Activated CD8-positive, alpha-beta memory T cell treated with anti-CD3 and anti-CD28 coated beads for 24 hours (primary cell): Measurements from ENCODE around the gene ATRX.
"Not testable (repeated sequence)": the region's sequence is repeated elsewhere in the genome, so short reads cannot be mapped to it uniquely, and the experiment has no call there.

ENCODE experiments used
- DNase-seq: peaks from one replicate; pipeline ENCODE4 v3.0.0-alpha.2; 2020

ATRX gene, protein sequence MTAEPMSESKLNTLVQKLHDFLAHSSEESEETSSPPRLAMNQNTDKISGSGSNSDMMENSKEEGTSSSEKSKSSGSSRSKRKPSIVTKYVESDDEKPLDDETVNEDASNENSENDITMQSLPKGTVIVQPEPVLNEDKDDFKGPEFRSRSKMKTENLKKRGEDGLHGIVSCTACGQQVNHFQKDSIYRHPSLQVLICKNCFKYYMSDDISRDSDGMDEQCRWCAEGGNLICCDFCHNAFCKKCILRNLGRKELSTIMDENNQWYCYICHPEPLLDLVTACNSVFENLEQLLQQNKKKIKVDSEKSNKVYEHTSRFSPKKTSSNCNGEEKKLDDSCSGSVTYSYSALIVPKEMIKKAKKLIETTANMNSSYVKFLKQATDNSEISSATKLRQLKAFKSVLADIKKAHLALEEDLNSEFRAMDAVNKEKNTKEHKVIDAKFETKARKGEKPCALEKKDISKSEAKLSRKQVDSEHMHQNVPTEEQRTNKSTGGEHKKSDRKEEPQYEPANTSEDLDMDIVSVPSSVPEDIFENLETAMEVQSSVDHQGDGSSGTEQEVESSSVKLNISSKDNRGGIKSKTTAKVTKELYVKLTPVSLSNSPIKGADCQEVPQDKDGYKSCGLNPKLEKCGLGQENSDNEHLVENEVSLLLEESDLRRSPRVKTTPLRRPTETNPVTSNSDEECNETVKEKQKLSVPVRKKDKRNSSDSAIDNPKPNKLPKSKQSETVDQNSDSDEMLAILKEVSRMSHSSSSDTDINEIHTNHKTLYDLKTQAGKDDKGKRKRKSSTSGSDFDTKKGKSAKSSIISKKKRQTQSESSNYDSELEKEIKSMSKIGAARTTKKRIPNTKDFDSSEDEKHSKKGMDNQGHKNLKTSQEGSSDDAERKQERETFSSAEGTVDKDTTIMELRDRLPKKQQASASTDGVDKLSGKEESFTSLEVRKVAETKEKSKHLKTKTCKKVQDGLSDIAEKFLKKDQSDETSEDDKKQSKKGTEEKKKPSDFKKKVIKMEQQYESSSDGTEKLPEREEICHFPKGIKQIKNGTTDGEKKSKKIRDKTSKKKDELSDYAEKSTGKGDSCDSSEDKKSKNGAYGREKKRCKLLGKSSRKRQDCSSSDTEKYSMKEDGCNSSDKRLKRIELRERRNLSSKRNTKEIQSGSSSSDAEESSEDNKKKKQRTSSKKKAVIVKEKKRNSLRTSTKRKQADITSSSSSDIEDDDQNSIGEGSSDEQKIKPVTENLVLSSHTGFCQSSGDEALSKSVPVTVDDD (N-terminal part only)

DNA sequence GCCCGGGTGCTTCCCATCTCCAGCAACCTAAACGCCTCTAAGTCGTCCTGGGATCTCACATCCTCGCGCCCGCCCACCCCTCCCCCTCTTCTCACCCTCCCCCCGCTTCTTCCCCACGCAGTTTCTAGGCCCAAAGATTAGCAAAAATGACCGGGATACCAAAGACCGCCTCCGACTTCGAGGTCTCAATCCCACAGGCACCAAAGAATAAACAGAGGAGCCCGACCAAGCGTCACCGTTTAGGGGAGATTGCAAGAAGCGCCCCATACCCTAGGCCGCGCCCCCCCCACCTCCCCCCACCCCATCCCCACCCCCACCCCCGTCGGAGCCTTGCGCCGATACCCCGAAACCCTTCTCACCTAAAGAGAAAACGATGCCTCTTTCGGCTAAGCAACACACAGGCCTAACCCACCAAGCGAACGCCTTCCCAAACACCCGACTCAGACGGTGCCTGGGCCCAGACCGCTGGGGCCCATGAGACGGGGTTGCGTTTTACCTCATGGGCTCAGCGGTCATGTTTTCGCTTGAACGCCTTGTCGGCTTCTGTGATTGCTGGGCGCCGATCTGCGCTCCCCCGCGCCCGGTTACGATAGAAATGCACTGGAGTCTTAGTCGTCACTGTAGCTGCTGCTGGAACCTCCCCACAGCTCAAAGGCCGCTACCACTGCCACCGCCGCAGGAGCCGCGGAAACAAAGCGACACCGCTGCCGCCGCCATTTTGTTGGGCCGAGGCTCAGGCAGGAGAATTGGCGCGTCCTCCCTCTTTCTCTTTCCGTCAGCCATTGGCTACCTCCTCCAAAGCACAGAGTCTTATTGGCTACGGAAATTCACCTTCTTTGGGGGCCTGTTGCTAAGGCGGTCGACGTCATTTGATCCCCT lies at the start of gene ATRX:
Gene ATRX (minus strand): TSS at position 731 of the 879 bp plus-strand sequence. CDS start 215 bp downstream, at position 516.
- DNase-seq, result peak; percentile 83

DNA sequence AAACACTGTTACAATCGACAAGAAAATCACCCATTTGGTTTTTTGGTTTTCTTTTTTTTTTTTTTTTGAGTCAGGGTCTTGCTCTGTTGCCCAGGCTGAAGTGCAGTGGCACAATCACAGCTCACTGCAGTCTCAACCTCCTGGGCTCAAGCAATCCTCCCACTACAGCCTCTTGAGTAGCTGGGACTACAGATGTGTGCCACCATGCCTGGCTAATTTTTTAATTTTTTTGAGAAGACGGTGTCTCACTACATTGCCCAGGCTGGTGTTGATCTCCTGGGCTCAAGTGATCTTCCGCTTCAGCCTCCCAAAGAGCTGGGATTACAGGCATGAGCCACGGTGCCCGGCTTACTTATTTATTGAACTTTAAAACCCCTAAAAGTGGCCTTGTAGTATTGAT lies 45.5 kb upstream of the ATRX start:
- not testable (repeated sequence) for DNase-seq

DNA sequence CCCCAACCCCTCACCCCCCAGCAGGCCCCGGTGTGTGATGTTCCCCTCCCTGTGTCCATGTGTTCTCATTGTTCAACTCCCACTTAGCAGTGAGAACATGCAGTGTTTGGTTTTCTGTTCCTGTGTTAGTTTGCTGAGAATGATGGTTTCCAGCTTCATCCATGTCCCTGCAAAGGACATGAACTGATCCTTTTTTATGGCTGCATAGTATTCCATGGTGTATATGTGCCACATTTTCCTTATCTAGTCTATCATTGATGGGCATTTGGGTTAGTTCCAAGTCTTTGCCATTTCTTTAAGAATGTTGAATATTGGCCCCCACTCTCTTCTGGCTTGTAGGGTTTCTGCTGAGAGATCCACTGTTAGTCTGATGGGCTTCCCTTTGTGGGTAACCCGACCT lies 36.0 kb upstream of the ATRX start:
- DNase-seq, result not testable (repeated sequence)

DNA sequence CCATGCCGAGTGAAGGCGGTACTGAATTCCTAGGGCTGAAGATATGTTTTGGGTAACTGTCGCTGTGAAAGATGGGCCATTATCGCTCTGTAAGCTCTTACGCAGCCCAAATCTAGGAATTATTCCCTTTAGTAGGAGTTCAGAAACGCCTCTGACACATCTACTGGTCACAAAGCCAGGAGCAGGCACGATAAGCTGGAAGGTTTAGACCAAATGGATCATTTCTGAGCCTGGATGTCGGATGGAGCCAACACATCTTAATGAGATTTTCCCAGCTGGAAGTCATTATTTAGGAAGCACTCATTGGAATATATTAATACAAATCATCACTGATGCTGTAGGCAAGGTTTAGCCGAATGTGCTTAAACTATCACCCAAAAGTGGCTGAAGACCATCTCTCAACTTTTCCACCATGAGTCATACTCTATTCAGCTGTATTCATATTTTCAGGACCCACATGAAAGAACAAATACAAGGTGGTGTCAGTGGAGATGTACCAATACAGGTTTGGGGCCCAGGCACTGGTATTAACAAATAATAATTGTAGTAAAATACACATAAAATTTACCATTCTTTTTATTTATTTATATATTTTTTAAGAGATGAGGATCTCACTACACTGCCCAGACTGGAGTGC lies 34.2 kb upstream of the ATRX start:
- no peak for DNase-seq

DNA sequence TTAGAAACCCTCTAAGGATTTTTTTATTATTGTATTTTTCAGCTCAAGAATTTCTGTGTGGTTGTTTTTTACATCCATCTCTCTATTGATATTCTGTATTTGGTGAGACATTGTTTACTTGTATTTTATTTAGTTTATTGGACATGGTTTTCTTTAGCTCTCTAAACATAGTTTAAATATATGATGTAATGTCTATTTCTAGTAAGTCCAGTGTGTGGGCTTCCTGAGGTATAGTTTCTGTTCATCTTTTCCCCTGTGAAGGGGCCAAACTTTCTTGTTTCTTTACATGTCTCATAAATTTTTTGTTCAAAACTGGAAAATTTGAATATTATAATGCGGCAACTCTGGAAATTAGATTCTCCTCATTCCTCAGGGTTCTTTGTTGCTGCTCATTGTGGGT lies 28.2 kb upstream of the ATRX start:
- no peak for DNase-seq

DNA sequence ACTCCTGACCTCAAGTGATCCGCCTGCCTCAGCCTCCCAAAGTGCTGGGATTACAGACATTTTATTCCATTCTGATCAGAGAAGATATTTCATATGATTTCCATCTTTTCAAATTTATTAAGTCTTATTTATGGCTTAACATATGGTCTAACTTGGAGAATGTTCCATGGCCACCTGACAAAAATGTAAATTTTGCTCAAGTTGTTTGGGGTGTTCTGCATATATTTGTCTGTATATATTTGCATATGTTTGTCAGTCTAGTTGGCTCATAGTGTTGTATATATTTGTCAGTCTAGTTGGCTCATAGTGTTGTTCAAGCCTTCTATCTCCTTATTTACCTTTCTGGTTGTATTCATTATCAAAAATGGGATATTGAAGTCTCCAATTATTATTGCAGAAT lies 16.2 kb upstream of the ATRX start:
- DNase-seq, result no peak

DNA sequence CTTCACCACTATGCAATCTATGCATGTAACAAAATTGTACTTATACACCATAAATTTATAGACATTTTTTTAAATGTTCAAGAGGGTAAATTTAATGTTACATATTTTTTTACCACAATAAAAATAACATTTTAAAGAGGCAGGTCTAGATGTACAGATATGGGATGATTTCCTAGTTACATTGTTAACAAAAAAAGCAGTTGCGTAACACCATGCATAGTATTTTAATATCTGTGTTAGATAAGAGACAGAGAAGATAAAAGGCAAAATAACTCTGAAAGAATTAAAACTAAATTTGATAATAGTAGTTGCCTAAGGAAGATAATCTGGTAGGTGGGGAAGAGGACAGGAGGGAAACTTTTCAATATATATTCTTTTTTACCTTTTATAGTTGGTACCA lies 9.1 kb upstream of the ATRX start:
- DNase-seq, result no peak

DNA sequence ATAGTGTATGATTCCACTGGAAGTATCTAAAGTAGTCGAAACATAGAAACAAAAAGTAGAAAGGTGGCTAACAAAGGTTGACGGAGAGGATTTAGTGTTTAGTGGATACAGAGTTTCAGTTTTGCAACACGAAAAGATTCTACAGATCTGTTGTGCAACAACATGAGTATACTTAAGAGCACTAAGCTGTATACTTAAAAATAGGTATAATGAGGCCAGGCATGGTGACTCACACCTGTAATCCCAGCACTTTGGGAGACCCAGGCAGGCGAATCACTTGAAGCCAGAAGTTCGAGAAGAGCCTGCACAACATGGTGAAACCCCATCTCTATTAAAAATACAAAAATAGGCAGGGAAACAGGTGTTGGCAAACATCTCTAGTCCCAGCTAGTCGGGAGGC lies 7.9 kb upstream of the ATRX start:
- DNase-seq, result no peak

DNA sequence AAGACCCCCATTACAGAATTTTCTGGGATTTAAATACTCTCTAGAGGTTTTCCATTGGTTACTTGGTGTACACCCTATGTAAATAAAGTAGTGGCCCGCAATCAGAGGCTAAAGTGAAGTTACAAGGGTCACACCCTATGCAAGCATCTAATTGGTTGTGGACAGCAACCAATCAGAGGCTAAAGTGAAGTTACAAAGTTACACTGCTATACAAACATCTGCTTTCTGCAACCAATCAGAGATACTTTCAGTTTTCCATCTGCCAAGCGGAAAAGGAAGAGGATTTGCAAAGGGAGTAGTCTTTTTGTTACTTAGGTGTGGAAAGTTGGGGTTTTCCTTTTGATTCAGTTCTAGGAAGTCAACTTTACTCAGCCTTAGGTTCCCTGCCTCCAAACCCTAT lies 2.0 kb upstream of the ATRX start:
- DNase-seq, result no peak

DNA sequence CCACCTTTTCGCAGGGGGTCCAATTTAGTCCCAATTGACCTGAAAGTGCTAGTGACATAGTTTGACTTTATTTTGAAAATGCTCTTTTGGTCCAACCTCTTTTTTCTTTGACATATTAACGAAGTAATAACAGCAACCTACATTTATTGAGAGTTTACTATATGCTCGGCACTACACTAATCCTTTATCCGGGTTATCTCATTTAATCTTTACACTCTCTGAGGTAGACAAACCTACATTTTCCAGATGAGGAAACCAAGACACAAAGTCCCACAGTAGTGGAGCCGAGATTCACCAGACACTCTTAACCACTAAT lies 307 bp upstream of the ATRX start:
- DNase-seq, result no peak

DNA sequence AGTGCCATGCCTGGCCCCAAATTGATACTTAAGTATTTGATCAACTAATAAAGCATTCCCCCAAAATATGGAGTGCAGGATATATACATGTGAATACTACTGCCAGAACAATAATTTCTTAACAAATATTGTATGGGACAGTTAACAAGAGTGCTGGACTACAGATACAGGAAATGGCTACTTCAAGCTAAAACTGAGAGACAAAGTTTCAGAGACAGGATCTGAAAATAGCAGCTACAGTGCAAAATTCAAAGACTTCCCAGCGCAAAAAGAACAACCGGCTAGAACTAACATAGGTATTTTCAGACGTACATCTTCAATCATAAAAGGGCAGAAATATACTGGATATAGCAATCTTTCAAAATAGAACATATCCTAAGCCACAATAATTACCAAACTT lies 6.3 kb downstream of the ATRX start:
- no peak for DNase-seq

DNA sequence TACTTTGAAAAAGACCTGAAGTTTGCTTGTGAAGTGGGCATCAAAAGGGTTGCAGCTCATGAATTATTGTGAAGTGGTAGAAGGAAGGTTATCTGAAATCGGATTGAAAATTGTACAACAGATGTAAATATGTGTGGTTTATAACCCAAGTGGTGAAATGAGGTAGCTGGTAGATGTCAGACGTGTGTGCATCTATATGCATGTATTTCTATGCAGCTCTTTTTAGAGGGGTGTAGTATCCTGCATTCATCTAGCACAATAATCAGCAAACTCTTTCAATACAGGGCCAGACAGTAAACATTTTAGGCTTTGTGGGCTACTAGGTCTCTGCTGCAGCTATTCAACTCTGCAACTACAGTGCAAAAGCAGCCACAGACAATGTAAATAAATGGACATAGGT lies 9.4 kb downstream of the ATRX start:
- no peak for DNase-seq

DNA sequence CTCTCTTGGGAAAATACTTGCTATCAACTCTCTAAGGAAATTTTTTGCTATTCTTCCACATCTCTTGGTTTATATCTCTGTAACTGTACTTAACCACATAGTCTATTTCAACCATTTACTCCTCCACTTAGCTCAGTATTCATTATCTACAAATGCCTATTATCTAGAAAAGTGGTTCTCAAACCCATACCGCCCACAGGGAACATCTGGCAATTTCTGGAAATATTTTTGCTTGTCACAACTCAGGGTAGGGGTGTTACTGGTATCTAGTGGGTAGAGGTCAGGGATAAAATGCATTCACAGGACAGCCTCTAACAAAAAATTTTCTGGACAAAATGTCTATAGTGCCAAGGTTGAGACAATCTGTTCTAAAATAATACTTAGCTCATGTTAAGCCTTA lies 14.4 kb downstream of the ATRX start:
- no peak for DNase-seq

DNA sequence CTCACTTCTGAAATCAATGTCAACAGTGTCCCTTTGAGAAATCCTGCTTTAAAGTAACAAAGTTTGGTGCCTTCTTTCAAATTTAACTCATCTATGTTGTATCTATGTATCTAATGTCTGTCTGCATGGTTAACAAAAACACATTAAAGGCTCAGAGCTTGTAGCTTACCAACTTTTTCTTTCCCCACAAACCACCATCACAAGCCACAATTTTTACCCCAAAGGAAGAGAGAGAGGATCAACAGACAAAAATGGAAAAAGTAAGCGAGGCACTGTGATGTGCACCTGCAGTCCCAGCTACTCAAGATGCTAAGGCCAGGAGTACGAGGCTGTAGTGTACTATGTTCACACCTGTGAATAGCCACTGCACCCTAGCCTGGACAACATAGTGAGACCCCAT lies 17.2 kb downstream of the ATRX start:
- no peak for DNase-seq

DNA sequence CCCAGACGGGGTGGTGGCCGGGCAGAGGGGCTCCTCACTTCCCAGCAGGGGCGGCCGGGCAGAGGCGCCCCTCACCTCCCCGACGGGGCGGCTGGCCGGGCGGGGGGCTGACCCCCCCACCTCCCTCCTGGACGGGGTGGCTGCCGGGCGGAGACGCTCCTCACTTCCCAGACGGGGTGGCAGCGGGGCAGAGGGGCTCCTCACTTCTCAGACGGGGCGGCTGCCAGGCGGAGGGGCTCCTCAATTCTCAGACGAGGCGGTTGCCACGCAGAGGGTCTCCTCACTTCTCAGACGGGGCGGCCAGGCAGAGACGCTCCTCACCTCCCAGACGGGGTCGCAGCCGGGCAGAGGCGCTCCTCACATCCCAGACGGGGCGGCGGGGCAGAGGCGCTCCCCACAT lies 19.8 kb downstream of the ATRX start:
- not testable (repeated sequence) for DNase-seq

DNA sequence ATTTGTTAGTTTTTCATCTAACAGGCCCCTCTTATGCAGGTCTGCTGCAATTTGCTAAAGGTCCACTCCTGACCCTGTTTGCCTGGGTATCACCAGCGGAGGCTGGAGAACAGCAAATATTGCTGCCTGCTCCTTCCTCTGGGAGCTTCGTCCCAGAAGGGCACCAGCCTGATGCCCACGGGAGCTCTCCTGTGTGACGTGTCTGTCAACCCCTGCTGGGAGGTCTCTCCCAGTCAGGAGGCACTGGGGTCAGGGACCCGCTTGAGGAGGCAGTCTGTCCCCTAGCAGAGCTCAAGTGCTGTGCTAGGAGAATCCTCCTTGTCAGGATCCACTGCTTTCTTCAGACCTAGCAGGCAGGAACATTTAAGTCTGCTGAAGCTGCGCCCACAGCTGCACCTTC lies 30.5 kb downstream of the ATRX start:
- DNase-seq, result no peak

DNA sequence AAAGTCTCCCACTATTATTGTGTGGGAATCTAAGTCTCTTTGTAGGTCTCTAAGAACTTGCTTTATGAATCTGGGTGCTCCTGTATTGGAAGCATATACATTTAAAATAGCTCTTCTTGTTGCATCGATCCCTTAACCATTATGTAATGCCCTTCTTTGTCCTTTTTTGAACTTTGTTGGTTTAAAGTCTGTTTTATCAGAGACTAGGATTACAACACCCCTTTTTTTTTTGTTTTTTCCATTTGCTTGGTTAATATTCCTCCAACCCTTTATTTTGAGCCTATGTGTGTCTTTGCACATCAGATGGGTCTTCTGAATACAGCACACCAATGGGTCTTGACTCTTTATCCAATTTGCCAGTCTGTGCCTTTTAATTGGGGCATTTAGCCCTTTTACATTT lies 32.1 kb downstream of the ATRX start:
- DNase-seq, result not testable (repeated sequence)

DNA sequence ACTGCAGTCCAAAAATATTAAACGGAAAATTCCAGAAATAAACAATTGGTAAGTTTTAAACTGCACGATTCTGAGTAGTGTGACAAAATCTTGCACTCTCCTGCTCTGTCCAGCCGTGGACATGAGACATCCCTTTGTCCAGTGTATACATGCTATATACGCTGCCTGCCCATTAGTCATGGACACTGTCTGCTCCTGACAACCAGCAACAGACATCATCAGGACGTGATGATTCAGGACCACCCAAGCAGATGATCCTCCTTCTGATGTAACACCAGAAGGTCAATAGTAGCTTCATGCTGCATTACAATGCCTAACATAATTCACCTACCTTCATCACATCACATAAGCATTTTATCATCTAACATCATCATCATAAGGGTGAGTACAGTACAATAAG lies 36.3 kb downstream of the ATRX start:
- no peak for DNase-seq

DNA sequence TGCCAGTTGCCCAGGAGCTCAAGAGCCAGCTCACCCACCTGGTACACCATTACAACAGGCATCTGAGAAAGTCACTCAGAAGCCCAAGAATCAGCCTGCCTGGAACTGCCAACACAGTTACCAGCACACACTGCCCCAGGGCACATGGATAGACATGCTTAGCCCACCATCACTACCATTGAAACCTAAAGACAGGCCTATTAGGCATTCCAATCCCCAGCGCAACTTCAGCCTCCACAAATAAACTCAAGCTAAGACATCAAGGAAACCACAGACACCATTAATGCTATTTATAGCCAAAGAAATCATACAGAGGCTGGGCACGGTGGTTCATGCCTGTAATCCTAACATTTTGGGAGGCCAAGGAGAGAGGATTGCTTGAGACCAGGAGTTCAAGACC lies 42.3 kb downstream of the ATRX start:
- DNase-seq, result no peak

DNA sequence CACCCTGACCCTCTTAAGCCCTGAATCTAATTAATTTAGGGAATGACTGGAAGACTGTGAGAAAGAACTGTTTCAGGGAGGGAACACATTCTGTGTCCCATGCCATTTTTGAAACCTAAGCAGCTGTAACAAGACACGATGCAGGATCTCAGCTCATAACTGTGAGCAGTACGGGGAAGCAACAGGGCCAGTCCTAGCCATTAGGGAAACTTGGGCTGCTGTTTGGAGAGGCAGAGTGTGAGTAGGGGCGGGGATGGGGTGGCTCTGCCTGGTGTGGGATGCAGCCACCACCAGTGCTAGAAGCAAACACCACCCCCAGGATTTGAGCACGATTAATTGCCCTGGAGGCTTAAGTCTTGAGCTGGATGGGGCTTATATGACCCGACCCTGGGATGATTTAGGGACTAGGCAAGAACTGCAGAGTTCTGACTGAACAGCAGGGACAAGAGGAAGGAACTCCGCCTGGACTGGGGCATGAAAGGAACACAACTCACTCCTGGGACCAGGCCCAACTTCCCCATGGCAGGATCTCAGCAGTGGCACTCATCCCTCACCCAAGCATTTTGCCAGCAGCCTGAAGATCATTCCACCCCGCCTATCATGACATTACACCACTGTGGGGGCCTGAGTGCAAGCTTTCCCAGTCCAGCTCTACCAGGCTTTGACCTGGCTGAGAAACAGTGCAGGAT lies 43.1 kb downstream of the ATRX start:
- DNase-seq, result no peak

DNA sequence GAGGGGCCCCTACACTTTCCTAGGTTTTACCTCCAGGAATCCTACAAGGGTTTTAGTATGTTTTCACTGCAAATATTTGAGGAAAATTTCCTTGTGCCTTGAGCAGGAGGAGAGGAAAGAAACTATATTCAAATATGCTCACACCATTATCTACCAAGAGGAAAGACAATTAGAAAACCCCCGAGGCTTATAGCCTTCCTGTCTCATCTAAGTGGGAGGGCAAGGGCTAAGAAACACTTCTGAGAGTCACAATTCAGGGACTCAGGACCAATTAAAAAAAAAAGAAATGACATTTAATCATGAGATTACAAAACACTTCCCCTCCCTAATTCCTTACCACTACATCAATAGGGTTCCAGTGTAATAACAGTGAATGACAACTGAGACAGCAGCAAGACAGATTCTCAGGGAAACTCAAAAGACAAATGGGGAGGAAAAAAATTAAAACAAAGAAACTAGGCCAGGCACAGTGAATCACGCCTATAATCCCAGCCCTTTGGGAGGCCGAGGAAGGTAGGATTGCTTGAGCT lies 45.6 kb downstream of the ATRX start:
- no peak for DNase-seq
